ENCODE data around the gene YTHDC1.
A peak's percentile ranks its signal among the peaks of the same experiment; 100 is the strongest.

YTHDC1 gene

GRCh38 chr4:68369142-68369805 lies 19.4 kb upstream of the YTHDC1 start:
- DNase-seq (ENCODE audit: low spot score in 2 of 2) (no peak), ATAC-seq (ENCODE audit: low read depth) (no peak)
- Mint-ChIP-seq H3K27me3 (peaks cover 7% of the 10 kb centered on the region), H3K4me3 (no peak overlapping the region), H3K9me3 (no peaks in the 10 kb centered on the region), H3K36me3 (no peaks in the 10 kb centered on the region), H3K4me1 (no peaks in the 10 kb centered on the region), H3K27ac (no peak overlapping the region)

- Mint-ChIP-seq H3K27me3 (peaks cover 9% of the 10 kb centered on the region), H3K4me3 (no peak overlapping the region), H3K9me3 (no peaks in the 10 kb centered on the region), H3K27ac (no peak overlapping the region), H3K4me1 (no peaks in the 10 kb centered on the region), H3K36me3 (peaks cover 2% of the 10 kb centered on the region)
- ATAC-seq (ENCODE audit: low read depth), result no peak
- DNase-seq (ENCODE audit: low spot score in 2 of 2), result no peak
Measured at GRCh38 chr4:68368691-68369131, 18.8 kb upstream of the YTHDC1 start.

GRCh38 chr4:68367835-68368234 lies 17.9 kb upstream of the YTHDC1 start:
- Mint-ChIP-seq H3K9me3 (no peaks in the 10 kb centered on the region), H3K4me3 (no peak overlapping the region)

GRCh38 chr4:68366600-68366999 lies 16.7 kb upstream of the YTHDC1 start:
- no peak overlapping the region for H3K27ac Mint-ChIP-seq
- DNase-seq (ENCODE audit: low spot score in 2 of 2) (no peak), ATAC-seq (ENCODE audit: low read depth) (no peak)
- peaks cover 2% of the 10 kb centered on the region for H3K36me3 Mint-ChIP-seq
- H3K27me3 Mint-ChIP-seq, result peaks cover 12% of the 10 kb centered on the region
- H3K9me3 Mint-ChIP-seq, result no peaks in the 10 kb centered on the region
- no peak overlapping the region for H3K4me3 Mint-ChIP-seq
- H3K4me1 Mint-ChIP-seq, result no peaks in the 10 kb centered on the region

More at GRCh38 chr4:68367835-68368234, 17.9 kb upstream of the YTHDC1 start:
- DNase-seq (ENCODE audit: low spot score in 2 of 2) (no peak), ATAC-seq (ENCODE audit: low read depth) (no peak)
- Mint-ChIP-seq H3K4me1 (no peaks in the 10 kb centered on the region), H3K27ac (no peak overlapping the region), H3K36me3 (peaks cover 2% of the 10 kb centered on the region), H3K27me3 (peaks cover 12% of the 10 kb centered on the region)

GRCh38 chr4:68365068-68365467 lies 15.2 kb upstream of the YTHDC1 start:
- Mint-ChIP-seq H3K27ac (no peak overlapping the region), H3K27me3 (peaks cover 12% of the 10 kb centered on the region), H3K9me3 (no peaks in the 10 kb centered on the region), H3K4me1 (no peaks in the 10 kb centered on the region), H3K36me3 (peaks cover 2% of the 10 kb centered on the region), H3K4me3 (no peak overlapping the region)
- no peak for DNase-seq (ENCODE audit: low spot score in 2 of 2)
- ATAC-seq (ENCODE audit: low read depth), result no peak

GRCh38 chr4:68361146-68361589 lies 11.3 kb upstream of the YTHDC1 start:
- Mint-ChIP-seq H3K9me3 (no peaks in the 10 kb centered on the region), H3K36me3 (peaks cover 2% of the 10 kb centered on the region), H3K4me3 (no peak overlapping the region), H3K4me1 (peaks cover 7% of the 10 kb centered on the region), H3K27me3 (peaks cover 10% of the 10 kb centered on the region), H3K27ac (no peak overlapping the region)
- ATAC-seq (ENCODE audit: low read depth), result no peak
- no peak for DNase-seq (ENCODE audit: low spot score in 2 of 2)

GRCh38 chr4:68360231-68360968 lies 10.5 kb upstream of the YTHDC1 start:
- peaks cover 7% of the 10 kb centered on the region for H3K4me1 Mint-ChIP-seq
- ATAC-seq (ENCODE audit: low read depth) (no peak), DNase-seq (ENCODE audit: low spot score in 2 of 2) (no peak)
- no peaks in the 10 kb centered on the region for H3K9me3 Mint-ChIP-seq
- H3K4me3 Mint-ChIP-seq, result no peak overlapping the region
- peak overlapping the region; percentile 17 for H3K27ac Mint-ChIP-seq
- H3K36me3 Mint-ChIP-seq, result peaks cover 2% of the 10 kb centered on the region
- peaks cover 8% of the 10 kb centered on the region for H3K27me3 Mint-ChIP-seq

- Mint-ChIP-seq H3K27ac (peak overlapping the region; percentile 17), H3K9me3 (no peaks in the 10 kb centered on the region), H3K27me3 (peaks cover 8% of the 10 kb centered on the region), H3K4me1 (peaks cover 7% of the 10 kb centered on the region), H3K36me3 (peaks cover 2% of the 10 kb centered on the region), H3K4me3 (peak overlapping the region; percentile 27)
- no peak for DNase-seq (ENCODE audit: low spot score in 2 of 2)
- ATAC-seq (ENCODE audit: low read depth), result peak; percentile 58
Measured at GRCh38 chr4:68359508-68359907, 9.6 kb upstream of the YTHDC1 start.

- Mint-ChIP-seq H3K9me3 (no peaks in the 10 kb centered on the region), H3K4me1 (peaks cover 7% of the 10 kb centered on the region), H3K27me3 (peaks cover 5% of the 10 kb centered on the region), H3K4me3 (no peak overlapping the region), H3K36me3 (no peaks in the 10 kb centered on the region), H3K27ac (peak overlapping the region; percentile 17)
- DNase-seq (ENCODE audit: low spot score in 2 of 2), result no peak
- no peak for ATAC-seq (ENCODE audit: low read depth)
Measured at GRCh38 chr4:68358988-68359387, 9.1 kb upstream of the YTHDC1 start.

- H3K9me3 Mint-ChIP-seq, result no peaks in the 10 kb centered on the region
- H3K4me1 Mint-ChIP-seq, result peaks cover 12% of the 10 kb centered on the region
- H3K27me3 Mint-ChIP-seq, result peaks cover 3% of the 10 kb centered on the region
- H3K36me3 Mint-ChIP-seq, result peaks cover 6% of the 10 kb centered on the region
- DNase-seq (ENCODE audit: low spot score in 2 of 2), result no peak
- H3K4me3 Mint-ChIP-seq, result no peak overlapping the region
- H3K27ac Mint-ChIP-seq, result no peak overlapping the region
- no peak for ATAC-seq (ENCODE audit: low read depth)
Measured at GRCh38 chr4:68352791-68353190, 2.9 kb upstream of the YTHDC1 start.

- peaks cover 8% of the 10 kb centered on the region for H3K36me3 Mint-ChIP-seq
- peaks cover 3% of the 10 kb centered on the region for H3K27me3 Mint-ChIP-seq
- peak overlapping the region; percentile 100 for H3K27ac Mint-ChIP-seq
- H3K9me3 Mint-ChIP-seq, result no peaks in the 10 kb centered on the region
- H3K4me1 Mint-ChIP-seq, result peaks cover 30% of the 10 kb centered on the region
- peak overlapping the region; percentile 100 for H3K4me3 Mint-ChIP-seq
- peak in 1 of 2 donors; percentile 19 for DNase-seq (ENCODE audit: low spot score in 2 of 2)
- peak; percentile 7 for ATAC-seq (ENCODE audit: low read depth)
Measured at GRCh38 chr4:68349279-68349648, 626 bp downstream of the YTHDC1 start.

GRCh38 chr4:68348577-68348976 lies 1.3 kb downstream of the YTHDC1 start:
- H3K4me3 Mint-ChIP-seq, result peak overlapping the region; percentile 100
- H3K27ac Mint-ChIP-seq, result peak overlapping the region; percentile 100
- H3K4me1 Mint-ChIP-seq, result peaks cover 32% of the 10 kb centered on the region
- DNase-seq (ENCODE audit: low spot score in 2 of 2) (no peak), ATAC-seq (ENCODE audit: low read depth) (no peak)
- H3K9me3 Mint-ChIP-seq, result no peaks in the 10 kb centered on the region
- H3K36me3 Mint-ChIP-seq, result peaks cover 10% of the 10 kb centered on the region
- peaks cover under 1% of the 10 kb centered on the region for H3K27me3 Mint-ChIP-seq

- no peaks in the 10 kb centered on the region for H3K27me3 Mint-ChIP-seq
- peaks cover 10% of the 10 kb centered on the region for H3K36me3 Mint-ChIP-seq
- DNase-seq (ENCODE audit: low spot score in 2 of 2) (no peak), ATAC-seq (ENCODE audit: low read depth) (no peak)
- peak overlapping the region; percentile 100 for H3K27ac Mint-ChIP-seq
- no peaks in the 10 kb centered on the region for H3K9me3 Mint-ChIP-seq
- H3K4me1 Mint-ChIP-seq, result peaks cover 32% of the 10 kb centered on the region
- H3K4me3 Mint-ChIP-seq, result peak overlapping the region; percentile 100
Measured at GRCh38 chr4:68347845-68348244, 2.0 kb downstream of the YTHDC1 start.

- Mint-ChIP-seq H3K27ac (no peak overlapping the region), H3K4me1 (peaks cover 39% of the 10 kb centered on the region)
Measured at GRCh38 chr4:68346461-68346860, 3.4 kb downstream of the YTHDC1 start.

More at GRCh38 chr4:68346461-68346860, 3.4 kb downstream of the YTHDC1 start:
- ATAC-seq (ENCODE audit: low read depth) (no peak), DNase-seq (ENCODE audit: low spot score in 2 of 2) (no peak)
- peaks cover 10% of the 10 kb centered on the region for H3K36me3 Mint-ChIP-seq
- no peaks in the 10 kb centered on the region for H3K9me3 Mint-ChIP-seq
- H3K27me3 Mint-ChIP-seq, result no peaks in the 10 kb centered on the region
- H3K4me3 Mint-ChIP-seq, result no peak overlapping the region
